Measurements from ENCODE around the gene SORL1. TPM values are rescaled to one million over a fixed set of nuclear protein-coding genes. Genes with fewer than 3 reads are reported as not detected.

SORL1 gene
- total RNA-seq, 4 donors from 2014 or later = 12.1 to 42.8 (median 21.0) TPM

DNA sequence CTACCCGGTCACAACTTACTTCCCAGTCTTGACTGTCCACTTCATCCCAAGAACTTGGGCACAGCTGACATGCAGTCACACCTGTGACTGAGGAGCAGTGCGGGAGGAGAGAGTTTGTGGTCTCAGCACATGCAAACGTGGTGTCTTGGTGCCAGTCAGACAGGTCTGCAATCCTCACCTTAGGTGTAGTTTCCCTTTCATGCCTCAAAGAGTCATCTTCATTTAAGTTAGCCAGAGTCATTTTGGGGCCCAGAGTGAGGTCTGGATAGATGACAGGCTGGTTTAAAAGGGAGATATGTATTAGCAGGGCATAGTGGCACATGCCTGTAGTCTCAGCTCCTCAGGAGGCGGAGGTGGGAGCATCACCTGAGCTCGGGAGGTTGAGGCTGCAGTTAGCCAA lies 109.1 kb downstream of the SORL1 start:
- Histone ChIP-seq H3K9me3 (no peaks in the 10 kb centered on the region), H3K27ac (no peak overlapping the region), H3K27me3 (no peaks in the 10 kb centered on the region), H3K4me3 (no peak overlapping the region), H3K4me1 (no peaks in the 10 kb centered on the region), H3K36me3 (no peaks in the 10 kb centered on the region)
- 96% methylated on average over 3 of the region's 5 CpGs for WGBS
- no peak for DNase-seq (ENCODE audit: low spot score in 2 of 2)
- TF ChIP-seq EP300 (IDR thresholded peaks at IDR 0.05) (no peak), POLR2AphosphoS5 (IDR thresholded peaks at IDR 0.05) (no peak), POLR2A (IDR thresholded peaks at IDR 0.05) (no peak)
- TF ChIP-seq, protein P1, sequence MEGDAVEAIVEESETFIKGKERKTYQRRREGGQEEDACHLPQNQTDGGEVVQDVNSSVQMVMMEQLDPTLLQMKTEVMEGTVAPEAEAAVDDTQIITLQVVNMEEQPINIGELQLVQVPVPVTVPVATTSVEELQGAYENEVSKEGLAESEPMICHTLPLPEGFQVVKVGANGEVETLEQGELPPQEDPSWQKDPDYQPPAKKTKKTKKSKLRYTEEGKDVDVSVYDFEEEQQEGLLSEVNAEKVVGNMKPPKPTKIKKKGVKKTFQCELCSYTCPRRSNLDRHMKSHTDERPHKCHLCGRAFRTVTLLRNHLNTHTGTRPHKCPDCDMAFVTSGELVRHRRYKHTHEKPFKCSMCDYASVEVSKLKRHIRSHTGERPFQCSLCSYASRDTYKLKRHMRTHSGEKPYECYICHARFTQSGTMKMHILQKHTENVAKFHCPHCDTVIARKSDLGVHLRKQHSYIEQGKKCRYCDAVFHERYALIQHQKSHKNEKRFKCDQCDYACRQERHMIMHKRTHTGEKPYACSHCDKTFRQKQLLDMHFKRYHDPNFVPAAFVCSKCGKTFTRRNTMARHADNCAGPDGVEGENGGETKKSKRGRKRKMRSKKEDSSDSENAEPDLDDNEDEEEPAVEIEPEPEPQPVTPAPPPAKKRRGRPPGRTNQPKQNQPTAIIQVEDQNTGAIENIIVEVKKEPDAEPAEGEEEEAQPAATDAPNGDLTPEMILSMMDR (IDR thresholded peaks at IDR 0.05) = no peak

DNA sequence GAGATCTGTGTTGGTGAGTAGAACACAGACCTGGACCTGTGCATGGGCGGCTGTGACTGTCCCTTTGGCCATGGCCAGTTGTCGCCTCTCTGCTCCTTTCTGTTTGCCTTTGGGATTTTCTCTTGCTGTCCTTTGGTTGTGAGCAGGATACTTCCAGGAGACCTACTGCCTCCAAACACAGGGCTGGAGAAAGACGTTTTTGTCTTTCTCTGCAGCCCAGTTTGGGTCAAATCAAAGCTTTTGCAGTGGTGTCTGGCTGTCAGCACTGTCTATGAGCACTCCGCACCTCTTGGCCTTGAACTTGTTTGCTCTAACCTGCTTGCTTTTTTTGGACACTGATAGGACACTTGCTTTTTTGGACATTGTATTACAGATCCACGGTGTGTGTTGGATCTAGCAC lies 109.6 kb downstream of the SORL1 start:
- TF ChIP-seq POLR2A (IDR thresholded peaks at IDR 0.05) = no peak
- TF ChIP-seq, protein P1 (IDR thresholded peaks at IDR 0.05) = no peak
- TF ChIP-seq EP300 (IDR thresholded peaks at IDR 0.05) = no peak
- TF ChIP-seq POLR2AphosphoS5 (IDR thresholded peaks at IDR 0.05) = no peak
- H3K9me3 ChIP-seq = no peaks in the 10 kb centered on the region
- H3K27ac ChIP-seq = no peak overlapping the region
- no peak for DNase-seq (ENCODE audit: low spot score in 2 of 2)
- WGBS = 94% methylated on average over 5 of the region's 5 CpGs
- H3K36me3 ChIP-seq = no peaks in the 10 kb centered on the region
- no peaks in the 10 kb centered on the region for H3K4me1 ChIP-seq
- H3K27me3 ChIP-seq = no peaks in the 10 kb centered on the region
- no peak overlapping the region for H3K4me3 ChIP-seq

DNA sequence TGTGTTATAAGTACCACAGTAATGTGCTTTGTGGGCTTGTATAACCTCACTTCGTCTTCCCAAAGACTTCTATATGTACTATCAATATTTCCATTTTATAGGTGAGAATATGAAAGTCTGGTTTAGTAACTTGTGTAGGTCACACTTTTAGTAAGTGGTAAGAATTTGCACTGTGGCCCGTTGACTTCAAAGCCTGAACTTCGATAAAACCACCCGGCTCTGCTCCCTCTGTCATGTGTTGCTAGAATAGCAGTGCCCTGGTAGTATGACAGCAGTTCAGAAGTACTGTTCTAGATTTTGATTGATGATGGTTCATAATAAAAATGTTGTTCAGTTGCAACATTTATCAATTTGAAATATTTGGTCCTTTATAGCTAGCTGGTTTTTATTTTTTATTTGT lies 110.9 kb downstream of the SORL1 start:
- no peaks in the 10 kb centered on the region for H3K4me1 ChIP-seq
- no peaks in the 10 kb centered on the region for H3K27me3 ChIP-seq
- no peak overlapping the region for H3K27ac ChIP-seq
- H3K9me3 ChIP-seq = no peaks in the 10 kb centered on the region
- WGBS = 86% methylated on average over 4 of the region's 4 CpGs
- H3K36me3 ChIP-seq = no peaks in the 10 kb centered on the region
- TF ChIP-seq, protein P1 (IDR thresholded peaks at IDR 0.05) = no peak
- TF ChIP-seq POLR2A (IDR thresholded peaks at IDR 0.05) = no peak
- no peak for TF ChIP-seq EP300 (IDR thresholded peaks at IDR 0.05)
- no peak for TF ChIP-seq POLR2AphosphoS5 (IDR thresholded peaks at IDR 0.05)
- no peak overlapping the region for H3K4me3 ChIP-seq
- DNase-seq (ENCODE audit: low spot score in 2 of 2) = no peak

DNA sequence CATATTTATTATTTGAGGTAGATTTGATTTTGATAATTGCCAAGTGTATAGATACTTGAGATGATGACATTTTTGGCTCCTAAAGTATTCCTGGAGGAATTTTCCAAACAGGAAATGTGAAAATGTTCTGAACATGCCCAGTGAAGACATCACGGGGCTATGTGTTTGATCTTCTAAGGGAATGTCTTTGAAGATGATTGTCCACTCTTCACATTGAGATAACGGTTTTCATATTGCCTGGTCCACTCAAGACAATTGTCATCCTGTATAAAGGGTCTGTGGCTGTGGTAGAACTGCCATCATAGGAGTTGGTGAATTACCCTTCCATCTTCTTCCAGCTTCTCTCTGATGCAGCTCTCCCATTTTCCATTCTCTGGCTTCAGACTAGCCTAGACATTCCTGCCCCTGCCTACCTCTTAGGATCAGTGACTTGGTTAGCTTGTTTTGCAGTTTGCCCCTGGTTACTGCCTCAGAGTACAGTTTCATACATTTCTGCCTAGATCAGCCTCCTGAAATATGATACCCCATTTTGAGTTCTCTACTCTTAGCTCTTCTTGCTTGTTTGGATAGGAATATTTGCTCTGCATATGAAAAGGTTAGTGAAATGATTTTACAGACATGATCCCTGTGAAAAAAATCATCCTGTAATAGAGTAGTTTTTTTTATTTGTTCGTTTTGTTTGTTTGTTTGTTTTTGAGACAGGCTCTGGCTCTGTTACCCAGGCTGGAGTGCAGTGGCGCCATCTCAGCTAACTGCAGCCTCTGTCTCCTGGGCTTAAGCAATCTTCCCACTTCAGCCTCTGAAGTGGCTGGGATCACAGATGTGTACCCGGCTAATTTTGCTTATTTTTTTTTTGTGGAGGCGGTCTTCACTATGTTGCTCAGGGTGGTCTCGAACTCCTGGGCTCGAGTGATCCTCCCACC lies 112.0 kb downstream of the SORL1 start:
- H3K4me1 ChIP-seq = no peaks in the 10 kb centered on the region
- no peak for DNase-seq (ENCODE audit: low spot score in 2 of 2)
- no peak overlapping the region for H3K27ac ChIP-seq
- TF ChIP-seq EP300 (IDR thresholded peaks at IDR 0.05) (no peak), POLR2A (IDR thresholded peaks at IDR 0.05) (no peak), POLR2AphosphoS5 (IDR thresholded peaks at IDR 0.05) (no peak)
- TF ChIP-seq, protein P1 (IDR thresholded peaks at IDR 0.05) = no peak
- H3K9me3 ChIP-seq = no peaks in the 10 kb centered on the region
- H3K36me3 ChIP-seq = no peaks in the 10 kb centered on the region
- WGBS = 71% methylated on average over 8 of the region's 8 CpGs
- H3K4me3 ChIP-seq = no peak overlapping the region
- no peaks in the 10 kb centered on the region for H3K27me3 ChIP-seq

DNA sequence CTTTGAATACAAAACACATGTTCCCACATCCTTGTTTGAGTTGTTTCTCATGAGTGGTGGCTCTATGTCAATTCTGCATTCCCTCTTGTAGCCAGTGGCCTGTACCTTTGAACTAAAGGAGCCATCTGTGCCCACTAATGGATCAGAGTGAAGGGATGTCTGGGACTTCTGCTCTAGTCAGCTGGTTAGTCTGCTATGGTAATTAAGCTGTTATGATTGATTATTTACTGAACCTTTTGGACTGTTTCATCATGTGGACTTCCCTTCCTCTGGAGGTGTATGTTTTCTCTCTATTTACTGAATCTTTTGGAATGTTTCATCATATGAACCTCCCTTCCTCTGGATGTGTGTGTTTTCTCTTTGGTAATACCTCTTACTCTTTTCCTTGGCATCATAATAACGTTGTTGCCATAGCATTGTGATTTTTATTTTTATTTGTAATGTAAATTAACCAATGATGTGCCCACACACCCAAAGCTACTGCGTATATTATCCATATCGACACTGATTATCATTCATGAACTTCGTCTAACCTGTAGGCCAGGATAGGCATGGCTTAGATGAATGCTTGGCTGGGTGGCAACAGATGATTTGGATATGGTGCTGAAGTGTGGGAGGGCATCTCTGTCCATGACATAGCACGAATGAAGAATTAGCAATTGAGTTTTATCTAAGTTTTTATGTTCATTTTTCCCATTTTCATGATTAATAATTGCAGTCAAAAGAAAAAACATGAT lies 113.0 kb downstream of the SORL1 start:
- DNase-seq (ENCODE audit: low spot score in 2 of 2) = no peak
- Histone ChIP-seq H3K4me1 (no peaks in the 10 kb centered on the region), H3K27me3 (no peaks in the 10 kb centered on the region), H3K4me3 (no peak overlapping the region), H3K9me3 (no peaks in the 10 kb centered on the region), H3K36me3 (no peaks in the 10 kb centered on the region), H3K27ac (no peak overlapping the region)
- TF ChIP-seq POLR2AphosphoS5 (IDR thresholded peaks at IDR 0.05) = no peak
- TF ChIP-seq POLR2A (IDR thresholded peaks at IDR 0.05) = no peak
- TF ChIP-seq, protein P1 (IDR thresholded peaks at IDR 0.05) = no peak
- no peak for TF ChIP-seq EP300 (IDR thresholded peaks at IDR 0.05)
- WGBS = 85% methylated on average over 5 of the region's 5 CpGs

Measured in suprapubic skin (tissue), 4 donors.